ENCODE measurements around the gene GLRA1.
A peak's percentile ranks its signal among the peaks of the same experiment; 100 is the strongest.
"Not testable (repeated sequence)": the region's sequence is repeated elsewhere in the genome, so short reads cannot be mapped to it uniquely, and the experiment has no call there.

GLRA1 gene

GRCh38 chr5:151787817-151788216 lies 136.8 kb downstream of the GLRA1 start:
- H3K36me3 ChIP-seq (ENCODE audit: insufficient read depth, low read length): peaks cover 19% of the 10 kb centered on the region
- H3K27me3 ChIP-seq (ENCODE audit: control insufficient read depth in 1 of 2, insufficient read depth in 2 of 2, low read length in 2 of 2): no peaks in the 10 kb centered on the region
- H3K4me3 ChIP-seq (ENCODE audit: low read depth in 1 of 2, low read length in 2 of 2): no peak overlapping the region
- no peaks in the 10 kb centered on the region for H3K9me3 ChIP-seq (ENCODE audit: low read length)
- H3K9ac ChIP-seq (ENCODE audit: low read length): no peak overlapping the region
- no peak overlapping the region for H3K27ac ChIP-seq (ENCODE audit: low read depth, low read length)
- H3K4me1 ChIP-seq (ENCODE audit: insufficient read depth, low read length): peaks cover 8% of the 10 kb centered on the region

GRCh38 chr5:151786468-151786867 lies 138.2 kb downstream of the GLRA1 start:
- Histone ChIP-seq H3K4me3 (ENCODE audit: low read depth in 1 of 2, low read length in 2 of 2) (no peak overlapping the region), H3K9ac (ENCODE audit: low read length) (no peak overlapping the region), H3K27me3 (ENCODE audit: control insufficient read depth in 1 of 2, insufficient read depth in 2 of 2, low read length in 2 of 2) (no peaks in the 10 kb centered on the region), H3K4me1 (ENCODE audit: insufficient read depth, low read length) (peaks cover 16% of the 10 kb centered on the region), H3K9me3 (ENCODE audit: low read length) (no peaks in the 10 kb centered on the region), H3K36me3 (ENCODE audit: insufficient read depth, low read length) (peaks cover 8% of the 10 kb centered on the region), H3K27ac (ENCODE audit: low read depth, low read length) (no peak overlapping the region)

- Histone ChIP-seq H3K9me3 (ENCODE audit: low read length) (no peaks in the 10 kb centered on the region), H3K4me1 (ENCODE audit: insufficient read depth, low read length) (peaks cover 29% of the 10 kb centered on the region), H3K9ac (ENCODE audit: low read length) (no peak overlapping the region), H3K4me3 (ENCODE audit: low read depth in 1 of 2, low read length in 2 of 2) (no peak overlapping the region), H3K27me3 (ENCODE audit: control insufficient read depth in 1 of 2, insufficient read depth in 2 of 2, low read length in 2 of 2) (no peaks in the 10 kb centered on the region), H3K36me3 (ENCODE audit: insufficient read depth, low read length) (no peaks in the 10 kb centered on the region), H3K27ac (ENCODE audit: low read depth, low read length) (no peak overlapping the region)
These were observed 140.5 kb downstream of the GLRA1 start for GRCh38 chr5:151784141-151784540.

- not testable (repeated sequence) for H3K27me3 ChIP-seq (ENCODE audit: control insufficient read depth in 1 of 2, insufficient read depth in 2 of 2, low read length in 2 of 2); H3K4me3 ChIP-seq (ENCODE audit: low read depth in 1 of 2, low read length in 2 of 2); H3K27ac ChIP-seq (ENCODE audit: low read depth, low read length); H3K9ac ChIP-seq (ENCODE audit: low read length); H3K36me3 ChIP-seq (ENCODE audit: insufficient read depth, low read length); H3K9me3 ChIP-seq (ENCODE audit: low read length)
- peaks cover 31% of the 10 kb centered on the region for H3K4me1 ChIP-seq (ENCODE audit: insufficient read depth, low read length)
These were observed 141.0 kb downstream of the GLRA1 start for GRCh38 chr5:151783664-151784063.

- peaks cover 43% of the 10 kb centered on the region for H3K4me1 ChIP-seq (ENCODE audit: insufficient read depth, low read length)
- no peaks in the 10 kb centered on the region for H3K36me3 ChIP-seq (ENCODE audit: insufficient read depth, low read length)
- H3K27ac ChIP-seq (ENCODE audit: low read depth, low read length): no peak overlapping the region
- H3K4me3 ChIP-seq (ENCODE audit: low read depth in 1 of 2, low read length in 2 of 2): no peak overlapping the region
- H3K27me3 ChIP-seq (ENCODE audit: control insufficient read depth in 1 of 2, insufficient read depth in 2 of 2, low read length in 2 of 2): no peaks in the 10 kb centered on the region
- H3K9me3 ChIP-seq (ENCODE audit: low read length): no peaks in the 10 kb centered on the region
- no peak overlapping the region for H3K9ac ChIP-seq (ENCODE audit: low read length)
These were observed 143.4 kb downstream of the GLRA1 start for GRCh38 chr5:151781201-151781600.

GRCh38 chr5:151780348-151780747 lies 144.3 kb downstream of the GLRA1 start:
- peaks cover 49% of the 10 kb centered on the region for H3K4me1 ChIP-seq (ENCODE audit: insufficient read depth, low read length)
- H3K27ac ChIP-seq (ENCODE audit: low read depth, low read length): no peak overlapping the region
- H3K9ac ChIP-seq (ENCODE audit: low read length): no peak overlapping the region
- H3K27me3 ChIP-seq (ENCODE audit: control insufficient read depth in 1 of 2, insufficient read depth in 2 of 2, low read length in 2 of 2): no peaks in the 10 kb centered on the region
- no peak overlapping the region for H3K4me3 ChIP-seq (ENCODE audit: low read depth in 1 of 2, low read length in 2 of 2)
- H3K9me3 ChIP-seq (ENCODE audit: low read length): no peaks in the 10 kb centered on the region
- H3K36me3 ChIP-seq (ENCODE audit: insufficient read depth, low read length): no peaks in the 10 kb centered on the region

- Histone ChIP-seq H3K36me3 (ENCODE audit: insufficient read depth, low read length) (no peaks in the 10 kb centered on the region), H3K27ac (ENCODE audit: low read depth, low read length) (no peak overlapping the region), H3K27me3 (ENCODE audit: control insufficient read depth in 1 of 2, insufficient read depth in 2 of 2, low read length in 2 of 2) (no peaks in the 10 kb centered on the region), H3K9ac (ENCODE audit: low read length) (no peak overlapping the region), H3K9me3 (ENCODE audit: low read length) (no peaks in the 10 kb centered on the region), H3K4me1 (ENCODE audit: insufficient read depth, low read length) (peaks cover 50% of the 10 kb centered on the region), H3K4me3 (ENCODE audit: low read depth in 1 of 2, low read length in 2 of 2) (no peak overlapping the region)
These were observed 145.0 kb downstream of the GLRA1 start for GRCh38 chr5:151779531-151780125.

GRCh38 chr5:151775025-151775606 lies 149.5 kb downstream of the GLRA1 start:
- Histone ChIP-seq H3K9ac (ENCODE audit: low read length) (peak overlapping the region; percentile 29), H3K9me3 (ENCODE audit: low read length) (no peaks in the 10 kb centered on the region), H3K36me3 (ENCODE audit: insufficient read depth, low read length) (no peaks in the 10 kb centered on the region), H3K27me3 (ENCODE audit: control insufficient read depth in 1 of 2, insufficient read depth in 2 of 2, low read length in 2 of 2) (no peaks in the 10 kb centered on the region), H3K4me1 (ENCODE audit: insufficient read depth, low read length) (peaks cover 53% of the 10 kb centered on the region), H3K4me3 (ENCODE audit: low read depth in 1 of 2, low read length in 2 of 2) (no peak overlapping the region), H3K27ac (ENCODE audit: low read depth, low read length) (no peak overlapping the region)

GRCh38 chr5:151773951-151774350 lies 150.7 kb downstream of the GLRA1 start:
- H3K9ac ChIP-seq (ENCODE audit: low read length): peak overlapping the region; percentile 50
- peak overlapping the region in 1 of 2 donors; percentile 97 for H3K4me3 ChIP-seq (ENCODE audit: low read depth in 1 of 2, low read length in 2 of 2)
- peaks cover 47% of the 10 kb centered on the region for H3K4me1 ChIP-seq (ENCODE audit: insufficient read depth, low read length)
- peak overlapping the region; percentile 52 for H3K27ac ChIP-seq (ENCODE audit: low read depth, low read length)
- H3K9me3 ChIP-seq (ENCODE audit: low read length): no peaks in the 10 kb centered on the region
- H3K36me3 ChIP-seq (ENCODE audit: insufficient read depth, low read length): no peaks in the 10 kb centered on the region
- no peaks in the 10 kb centered on the region for H3K27me3 ChIP-seq (ENCODE audit: control insufficient read depth in 1 of 2, insufficient read depth in 2 of 2, low read length in 2 of 2)

- Histone ChIP-seq H3K36me3 (ENCODE audit: insufficient read depth, low read length) (no peaks in the 10 kb centered on the region), H3K27me3 (ENCODE audit: control insufficient read depth in 1 of 2, insufficient read depth in 2 of 2, low read length in 2 of 2) (no peaks in the 10 kb centered on the region), H3K9me3 (ENCODE audit: low read length) (no peaks in the 10 kb centered on the region), H3K4me1 (ENCODE audit: insufficient read depth, low read length) (peaks cover 47% of the 10 kb centered on the region), H3K9ac (ENCODE audit: low read length) (peak overlapping the region; percentile 85), H3K27ac (ENCODE audit: low read depth, low read length) (peak overlapping the region; percentile 85), H3K4me3 (ENCODE audit: low read depth in 1 of 2, low read length in 2 of 2) (peak overlapping the region; percentile 75 to 97)
These were observed 151.6 kb downstream of the GLRA1 start for GRCh38 chr5:151772846-151773561.
